ENCODE measurements around the gene IGSF9. TPM values are rescaled to one million over a fixed set of nuclear protein-coding genes. Genes with fewer than 3 reads are reported as not detected.

The IGSF9 gene
- total and polyA plus RNA-seq, 2 experiments from 2014 or later: 10.3 to 27.6 TPM

- H3K4me1 Mint-ChIP-seq: peaks cover 16% of the 10 kb centered on the region
Measured at GRCh38 chr1:159930216-159930615, 15.2 kb downstream of the IGSF9 start.

GRCh38 chr1:159929155-159930051 is 16.0 kb downstream of the IGSF9 start:
- Mint-ChIP-seq H3K9me3 (no peaks in the 10 kb centered on the region; the same call in 1 of the 3 replicates), H3K4me3 (no peak overlapping the region), H3K36me3 (ENCODE audit: low read depth) (peaks cover 42% of the 10 kb centered on the region), H3K27me3 (ENCODE audit: insufficient read depth, low read depth, poor library complexity) (peaks cover 16% of the 10 kb centered on the region), H3K27ac (no peak overlapping the region), H3K4me1 (peaks cover 16% of the 10 kb centered on the region)
- DNase-seq (ENCODE audit: low spot score) (peak; percentile 83), ATAC-seq (peak; percentile 26)
- Histone ChIP-seq H4K20me1 (replicated peaks; ENCODE audit: insufficient read depth) (no peaks in the 10 kb centered on the region; the same call in 1 of the 2 replicates), H2AFZ (no peak overlapping the region), H3K4me3 (no peak overlapping the region), H3K27ac (ENCODE audit: low read depth) (no peak overlapping the region), H3F3A (replicated peaks; ENCODE audit: low read depth) (no peaks in the 10 kb centered on the region; the same call in 1 of the 2 replicates), H3K36me3 (ENCODE audit: insufficient read depth) (0 out of 2 replicates have a peak, but pooled peaks cover 5% of the 10 kb centered on the region), H3K4me2 (no peak overlapping the region), H3K79me2 (replicated peaks; ENCODE audit: insufficient read depth) (no peaks in the 10 kb centered on the region), H3K9me2 (ENCODE audit: insufficient read depth) (no peaks in the 10 kb centered on the region), H3K27me3 (ENCODE audit: insufficient read depth) (peaks cover 10% of the 10 kb centered on the region), H3K4me1 (ENCODE audit: insufficient read depth) (no peaks in the 10 kb centered on the region)
- no peak for TF ChIP-seq NANOG (IDR thresholded peaks at IDR 0.05; ENCODE audit: borderline replicate concordance)
- TF ChIP-seq ZNF462 (CRISPR knock-in tag; IDR thresholded peaks at IDR 0.05): no peak
- no peak for TF ChIP-seq STAT1 (IDR thresholded peaks at IDR 0.05; ENCODE audit: unreplicated experiment)
- TF ChIP-seq JUNB (IDR thresholded peaks at IDR 0.05; ENCODE audit: unreplicated experiment): no peak
- TF ChIP-seq ZNF114 (CRISPR knock-in tag; IDR thresholded peaks at IDR 0.05): no peak
- no peak for TF ChIP-seq ETS1 (IDR thresholded peaks at IDR 0.05)
- TF ChIP-seq ZNF331 (CRISPR knock-in tag; IDR thresholded peaks at IDR 0.05; ENCODE audit: low read depth): no peak
- no peak for TF ChIP-seq CTCF (conservative IDR thresholded peaks at IDR 0.05; ENCODE audit: low read depth in 2 of 2)

More at GRCh38 chr1:159930216-159930615, 15.2 kb downstream of the IGSF9 start:
- no peaks in the 10 kb centered on the region for H3K4me1 ChIP-seq (ENCODE audit: insufficient read depth)
- no peaks in the 10 kb centered on the region; the same call in 1 of the 2 replicates for H4K20me1 ChIP-seq (replicated peaks; ENCODE audit: insufficient read depth)
- no peaks in the 10 kb centered on the region; the same call in 1 of the 2 replicates for H3F3A ChIP-seq (replicated peaks; ENCODE audit: low read depth)
- H3K9me2 ChIP-seq (ENCODE audit: insufficient read depth): no peaks in the 10 kb centered on the region
- no peak for ATAC-seq
- no peak overlapping the region for H3K4me3 ChIP-seq
- no peak for TF ChIP-seq EZH2 (IDR thresholded peaks at IDR 0.05; ENCODE audit: low read depth, unreplicated experiment)
- H3K27me3 ChIP-seq (ENCODE audit: insufficient read depth): peaks cover 2% of the 10 kb centered on the region; the same call in 1 of the 2 replicates
- no peak overlapping the region for H2AFZ ChIP-seq
- H3K27ac Mint-ChIP-seq: no peak overlapping the region
- H3K36me3 ChIP-seq (ENCODE audit: insufficient read depth): 0 out of 2 replicates have a peak, but pooled peaks cover 5% of the 10 kb centered on the region
- peaks cover 48% of the 10 kb centered on the region for H3K36me3 Mint-ChIP-seq (ENCODE audit: low read depth)
- H3K9me3 Mint-ChIP-seq: no peaks in the 10 kb centered on the region; the same call in 1 of the 3 replicates
- DNase-seq (ENCODE audit: low spot score): no peak
- no peak overlapping the region for H3K27ac ChIP-seq (ENCODE audit: low read depth)
- H3K4me2 ChIP-seq: no peak overlapping the region
- peaks cover 10% of the 10 kb centered on the region for H3K27me3 Mint-ChIP-seq (ENCODE audit: insufficient read depth, low read depth, poor library complexity)
- no peaks in the 10 kb centered on the region for H3K79me2 ChIP-seq (replicated peaks; ENCODE audit: insufficient read depth)
- H3K4me3 Mint-ChIP-seq: no peak overlapping the region
